Measurements from ENCODE around the gene PSMG4. TPM values are rescaled to one million over a fixed set of nuclear protein-coding genes. Genes with fewer than 3 reads are reported as not detected.

PSMG4 gene
- total and polyA plus RNA-seq, 7 donors = 18.6 to 31.3 (median 23.5) TPM

- 91 to 92% (median 92%) methylated on average over 21 to 22 of the region's 22 CpGs for WGBS, 3 donors
- intact Hi-C loops (cut with DNase I) = loop anchor here (5.0 kb wide), 3 partner anchors 126 to 261 kb away; no protein-coding TSS in a partner anchor
- no peak for TF ChIP-seq CTCF (IDR thresholded peaks at IDR 0.05)
- no peak for ATAC-seq
- no peak overlapping the region for H3K4me3 ChIP-seq
- no peaks in the 10 kb centered on the region for H3K9me3 ChIP-seq
- H3K27ac ChIP-seq = no peak overlapping the region
- H3K27me3 ChIP-seq (ENCODE audit: insufficient read depth in 3 of 3, low read length in 2 of 3) = peaks cover 0 to 18% (median 2%) of the 10 kb centered on the region in 3 donors
- DNase-seq = no peak
- H3K36me3 ChIP-seq (ENCODE audit: insufficient read depth in 1 of 2, low read depth in 1 of 2) = no peaks in the 10 kb centered on the region
- H3K4me1 ChIP-seq = peaks cover 2% of the 10 kb centered on the region
These were observed 5.7 kb upstream of the PSMG4 start for GRCh38 chr6:3252861-3253596.

- H3K27me3 ChIP-seq (ENCODE audit: insufficient read depth in 3 of 3, low read length in 2 of 3) = peaks cover 0 to 13% (median 2%) of the 10 kb centered on the region in 3 donors
- WGBS, 3 donors = 96 to 97% (median 97%) methylated on average over 29 to 40 of the region's 40 CpGs
- ATAC-seq (no peak), DNase-seq (no peak)
- H3K4me3 ChIP-seq = no peak overlapping the region
- no peaks in the 10 kb centered on the region for H3K4me1 ChIP-seq
- no peaks in the 10 kb centered on the region for H3K9me3 ChIP-seq
- intact Hi-C loops (cut with DNase I) = loop anchor here (5.0 kb wide), 3 partner anchors 126 to 261 kb away; no protein-coding TSS in a partner anchor
- H3K36me3 ChIP-seq (ENCODE audit: insufficient read depth in 1 of 2, low read depth in 1 of 2) = no peaks in the 10 kb centered on the region
- TF ChIP-seq CTCF (IDR thresholded peaks at IDR 0.05) = no peak
- no peak overlapping the region for H3K27ac ChIP-seq
These were observed 5.2 kb upstream of the PSMG4 start for GRCh38 chr6:3253597-3253961.

GRCh38 chr6:3258201-3258600 lies 546 bp upstream of the PSMG4 start:
- Histone ChIP-seq H3K9me3 (no peaks in the 10 kb centered on the region), H3K4me3 (peak overlapping the region; percentile 93), H3K27me3 (ENCODE audit: insufficient read depth in 3 of 3, low read length in 2 of 3) (no peaks in the 10 kb centered on the region), H3K27ac (peak overlapping the region; percentile 93), H3K4me1 (peaks cover 33% of the 10 kb centered on the region), H3K36me3 (ENCODE audit: insufficient read depth in 1 of 2, low read depth in 1 of 2) (no peaks in the 10 kb centered on the region)
- WGBS, 3 donors = 38 to 60% (median 42%) methylated on average over 12 of the region's 12 CpGs
- DNase-seq = no peak
- intact Hi-C loops (cut with DNase I) = no loop called here
- no peak for TF ChIP-seq CTCF (IDR thresholded peaks at IDR 0.05)
- no peak for ATAC-seq

- no peaks in the 10 kb centered on the region for H3K9me3 ChIP-seq
- ATAC-seq = peak; percentile 15 to 39 (median 30)
- TF ChIP-seq CTCF (IDR thresholded peaks at IDR 0.05) = no peak
- WGBS, 3 donors = 1 to 4% (median 2%) methylated on average over 21 of the region's 21 CpGs
- peak in 1 of 2 donors; percentile 58 for DNase-seq
- no peaks in the 10 kb centered on the region for H3K27me3 ChIP-seq (ENCODE audit: insufficient read depth in 3 of 3, low read length in 2 of 3)
- intact Hi-C loops (cut with DNase I) = no loop called here
- peaks cover 45% of the 10 kb centered on the region for H3K4me1 ChIP-seq
- peak overlapping the region; percentile 93 for H3K27ac ChIP-seq
- H3K36me3 ChIP-seq (ENCODE audit: insufficient read depth in 1 of 2, low read depth in 1 of 2) = peaks cover 0 to 11% of the 10 kb centered on the region in 2 donors
- H3K4me3 ChIP-seq = peak overlapping the region; percentile 93
These were observed 778 bp downstream of the PSMG4 start for GRCh38 chr6:3259491-3259958.

All from psoas muscle (tissue), 8 donors.